Adipocyte (in vitro differentiated cells): ENCODE measurements around the gene SUSD6.
A peak's percentile ranks its signal among the peaks of the same experiment; 100 is the strongest.

ENCODE experiments used
- DNase-seq: peaks from one replicate; pipeline ENCODE4 v3.0.0-alpha.2; 2015; ENCODE audit warnings: low read depth
- H3K27me3 ChIP-seq: replicated peaks from 2 replicates; pipeline ENCODE4 v1.7.0; 2013; ENCODE audit warnings: mild to moderate bottlenecking, low read length, moderate library complexity; ENCODE audit not compliant: control insufficient read depth, insufficient read depth
- H3K36me3 ChIP-seq: 2 replicates; pipeline ENCODE4 v1.7.0; 2013; ENCODE audit warnings: low read length, mild to moderate bottlenecking, moderate library complexity; ENCODE audit not compliant: control insufficient read depth, insufficient read depth, severe bottlenecking
- H3K4me1 ChIP-seq: 2 replicates; pipeline ENCODE4 v1.7.0; 2013; ENCODE audit warnings: mild to moderate bottlenecking, low read length, moderate library complexity; ENCODE audit not compliant: control insufficient read depth, insufficient read depth
- H3K4me3 ChIP-seq: 2 replicates; pipeline ENCODE4 v1.7.0; 2013; ENCODE audit warnings: mild to moderate bottlenecking, low read length, moderate library complexity
- H3K9ac ChIP-seq: 2 replicates; pipeline ENCODE4 v1.7.0; 2013; ENCODE audit warnings: mild to moderate bottlenecking, low read length, moderate library complexity
- H3K9me3 ChIP-seq: 2 replicates; pipeline ENCODE4 v1.7.0; 2013; ENCODE audit warnings: mild to moderate bottlenecking, low read length, moderate library complexity; ENCODE audit not compliant: control insufficient read depth

The SUSD6 gene

DNA sequence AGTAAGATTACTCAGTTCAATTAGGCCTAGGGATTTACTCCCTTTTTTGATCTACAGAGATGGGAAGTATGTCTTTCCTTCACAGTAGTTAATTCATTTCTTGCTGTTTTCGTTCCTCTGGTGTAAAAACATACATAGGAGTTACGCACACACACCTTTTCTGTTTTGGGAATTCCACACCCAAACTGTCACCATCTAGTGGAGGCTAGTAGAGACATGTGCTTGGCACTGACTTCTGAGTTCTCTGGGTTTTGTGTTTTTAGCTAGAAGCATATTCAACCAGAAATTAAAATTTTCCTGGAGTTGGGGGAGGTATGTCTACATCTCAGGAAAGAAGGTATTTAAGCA, 1.4 kb downstream of the SUSD6 start:
- Histone ChIP-seq H3K9me3 (no peaks in the 10 kb centered on the region), H3K36me3 (no peaks in the 10 kb centered on the region), H3K4me1 (peaks cover 59% of the 10 kb centered on the region), H3K4me3 (peak overlapping the region; percentile 94), H3K9ac (peak overlapping the region; percentile 94), H3K27me3 (no peaks in the 10 kb centered on the region)
- peak; percentile 42 for DNase-seq

DNA sequence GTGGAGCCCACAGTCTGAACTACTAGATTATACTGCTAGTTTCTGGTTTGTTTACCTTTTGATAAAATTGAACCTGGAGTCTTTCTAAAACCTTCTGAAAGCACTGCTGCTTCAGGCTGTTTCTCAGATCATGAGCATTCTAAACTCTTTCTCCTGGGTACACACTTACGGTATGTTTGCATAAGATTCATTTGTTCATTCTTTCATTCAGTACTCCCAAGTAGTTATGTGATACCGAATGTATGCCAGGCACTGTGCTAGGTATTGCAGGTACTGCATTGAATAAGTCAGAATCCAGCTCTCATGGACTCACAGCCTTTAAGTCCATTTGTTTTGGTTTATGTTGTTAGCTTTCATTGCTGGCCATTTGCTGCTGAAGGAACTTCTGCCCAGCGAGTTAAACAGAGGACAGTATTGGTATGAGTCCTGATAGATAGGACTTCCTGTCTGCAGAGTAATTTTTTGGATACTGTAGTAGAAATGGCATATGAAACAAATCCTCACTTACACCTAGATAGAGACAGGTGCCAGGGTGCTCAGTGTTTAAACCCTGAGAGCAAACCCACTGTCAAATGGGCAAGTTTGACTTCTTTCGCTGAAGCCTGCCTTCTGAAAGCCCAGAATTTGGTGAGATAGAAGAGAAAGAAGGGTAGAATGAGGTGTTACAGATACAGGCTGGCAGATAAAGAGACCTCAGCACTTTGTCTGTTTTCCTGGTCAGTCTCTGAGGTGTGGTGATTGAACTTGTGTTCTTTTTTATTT, 2.1 kb downstream of the SUSD6 start:
- peak overlapping the region; percentile 94 for H3K4me3 ChIP-seq

DNA sequence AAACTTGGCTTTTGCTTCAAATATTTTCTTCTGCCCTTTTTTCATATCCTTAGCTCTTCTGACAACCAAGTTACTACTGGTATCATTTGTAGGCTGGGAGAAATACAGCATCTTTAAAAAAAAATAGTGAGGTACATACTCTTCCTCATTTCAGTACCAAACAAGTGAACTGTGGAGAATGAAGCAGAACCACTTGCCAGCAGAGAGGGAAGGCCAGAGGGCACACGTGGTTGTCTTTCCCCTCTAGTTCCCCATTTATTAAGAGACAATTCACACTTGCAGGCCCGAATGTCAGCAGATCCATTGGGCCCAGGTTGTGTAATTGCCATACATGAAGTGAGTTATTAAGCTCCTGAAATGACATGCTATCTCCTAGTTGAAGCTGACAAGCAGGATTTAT, 3.2 kb downstream of the SUSD6 start:
- Histone ChIP-seq H3K4me3 (no peak overlapping the region), H3K9me3 (no peaks in the 10 kb centered on the region), H3K36me3 (no peaks in the 10 kb centered on the region), H3K27me3 (no peaks in the 10 kb centered on the region), H3K4me1 (peaks cover 76% of the 10 kb centered on the region), H3K9ac (no peak overlapping the region)
- DNase-seq, result no peak

More for the DNA sequence above, 2.1 kb downstream of the SUSD6 start:
- Histone ChIP-seq H3K36me3 (no peaks in the 10 kb centered on the region), H3K9me3 (no peaks in the 10 kb centered on the region), H3K27me3 (no peaks in the 10 kb centered on the region), H3K9ac (peak overlapping the region; percentile 94), H3K4me1 (peaks cover 65% of the 10 kb centered on the region)
- DNase-seq, result no peak

DNA sequence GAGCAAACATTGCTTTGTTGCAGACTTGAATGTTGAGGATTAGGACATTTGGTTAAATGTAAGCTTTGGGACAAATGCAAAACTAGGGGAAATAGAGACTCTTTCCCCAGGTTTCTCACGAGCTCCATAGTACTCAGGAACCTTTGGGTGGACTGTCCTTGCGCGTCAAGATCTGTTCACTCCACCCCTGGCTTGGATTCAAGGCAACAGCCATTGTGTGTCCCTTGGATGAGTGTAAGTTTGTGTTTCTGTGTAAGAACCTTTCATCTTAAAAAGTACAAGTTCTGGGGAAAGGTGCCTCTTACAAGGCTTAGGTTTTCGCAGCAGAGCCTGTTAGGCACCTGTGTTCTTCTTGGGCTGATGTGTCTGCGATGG, 3.7 kb downstream of the SUSD6 start:
- Histone ChIP-seq H3K9me3 (no peaks in the 10 kb centered on the region), H3K27me3 (no peaks in the 10 kb centered on the region), H3K9ac (peak overlapping the region; percentile 27), H3K4me1 (peaks cover 76% of the 10 kb centered on the region), H3K36me3 (no peaks in the 10 kb centered on the region), H3K4me3 (peak overlapping the region; percentile 62)
- DNase-seq, result no peak

DNA sequence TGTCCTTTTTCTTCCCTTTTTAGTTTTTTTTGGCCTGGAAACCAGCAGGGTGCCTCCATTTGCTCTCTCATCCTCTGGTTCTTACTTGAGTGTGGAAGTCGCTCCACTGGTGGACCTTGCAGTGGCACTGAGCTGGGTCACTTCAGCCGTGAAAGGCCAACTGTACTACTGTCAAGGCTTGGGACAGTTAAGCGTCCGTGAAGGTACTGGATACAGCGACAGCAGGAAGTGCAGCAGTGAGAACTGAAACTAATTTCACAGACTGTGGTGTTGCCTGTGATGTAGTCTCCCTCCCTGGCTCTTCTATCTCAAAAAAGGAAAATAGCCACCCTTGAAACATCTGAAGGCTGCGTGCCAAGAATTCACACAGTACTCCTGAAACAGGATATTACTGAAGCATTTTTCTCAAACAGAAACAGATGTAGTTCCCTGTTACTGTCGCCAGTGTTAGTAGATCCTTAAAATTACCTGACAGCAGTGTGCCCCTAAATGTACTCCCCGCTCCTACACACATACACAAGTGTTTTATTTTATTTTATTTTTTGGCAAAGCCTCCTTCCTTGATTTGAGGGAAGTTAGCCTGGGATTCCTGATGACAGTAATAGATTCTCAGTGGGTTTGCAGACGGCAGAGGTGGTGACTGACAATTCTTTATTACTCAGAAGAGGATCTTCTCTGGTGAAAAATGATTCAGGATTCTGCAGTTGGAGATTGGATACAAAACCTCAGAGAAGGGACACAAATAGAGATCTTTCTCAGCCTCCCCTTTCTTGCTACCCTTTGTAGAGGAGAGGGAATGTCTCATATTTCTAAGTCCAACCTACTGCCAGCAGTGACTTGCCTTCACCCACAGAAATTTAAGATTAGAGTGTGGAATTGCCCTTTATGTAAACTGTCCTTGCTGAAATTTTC, 4.4 kb downstream of the SUSD6 start:
- DNase-seq, result peak; percentile 90

DNA sequence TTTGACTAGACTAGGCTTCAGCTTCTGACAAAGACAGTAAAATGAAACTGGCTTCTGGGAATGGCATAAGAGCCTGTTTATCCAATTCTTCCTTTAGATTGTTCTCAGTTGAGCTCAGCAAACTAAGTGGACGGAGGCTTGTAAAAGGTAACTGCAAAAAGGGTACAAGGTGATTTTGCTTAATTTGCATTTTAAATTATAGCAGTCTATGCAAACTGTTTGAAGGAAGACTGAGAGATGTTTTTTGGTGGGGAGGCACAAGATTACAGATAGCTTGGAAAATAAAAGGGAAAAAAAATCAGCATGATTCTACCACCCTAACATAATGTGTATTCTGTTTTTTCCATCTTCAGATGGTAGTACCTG, 5.0 kb downstream of the SUSD6 start:
- H3K9me3 ChIP-seq, result no peaks in the 10 kb centered on the region
- H3K4me1 ChIP-seq, result peaks cover 73% of the 10 kb centered on the region
- DNase-seq, result no peak
- peak overlapping the region; percentile 27 for H3K9ac ChIP-seq
- H3K27me3 ChIP-seq, result no peaks in the 10 kb centered on the region
- H3K36me3 ChIP-seq, result no peaks in the 10 kb centered on the region
- H3K4me3 ChIP-seq, result peak overlapping the region; percentile 62

More for the DNA sequence above, 4.4 kb downstream of the SUSD6 start:
- no peaks in the 10 kb centered on the region for H3K9me3 ChIP-seq
- no peaks in the 10 kb centered on the region for H3K36me3 ChIP-seq
- peak overlapping the region; percentile 62 for H3K4me3 ChIP-seq
- H3K27me3 ChIP-seq, result no peaks in the 10 kb centered on the region
- H3K9ac ChIP-seq, result peak overlapping the region; percentile 27
- peaks cover 72% of the 10 kb centered on the region for H3K4me1 ChIP-seq

DNA sequence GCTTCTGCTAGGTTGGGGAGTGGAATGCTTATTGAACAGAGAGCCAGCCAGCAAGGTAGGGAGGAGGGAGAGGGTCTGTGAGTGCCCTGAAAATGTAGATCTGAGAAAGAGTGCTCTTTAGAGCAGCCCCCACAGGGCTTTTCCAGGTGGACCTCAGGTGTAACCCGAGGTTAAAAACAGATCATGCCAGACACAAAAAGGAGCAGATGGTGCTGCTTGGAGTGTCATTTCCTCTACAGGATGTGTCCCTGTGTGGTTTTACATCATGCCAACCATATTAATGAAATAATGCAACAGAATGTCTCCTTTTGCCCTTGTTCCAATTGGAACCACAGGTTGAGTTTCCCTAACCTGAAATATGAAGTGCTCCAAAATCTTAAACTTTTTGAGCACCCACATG, 6.4 kb downstream of the SUSD6 start:
- H3K27me3 ChIP-seq, result no peaks in the 10 kb centered on the region
- DNase-seq, result no peak
- no peaks in the 10 kb centered on the region for H3K36me3 ChIP-seq
- H3K9ac ChIP-seq, result no peak overlapping the region
- peaks cover 70% of the 10 kb centered on the region for H3K4me1 ChIP-seq
- no peak overlapping the region for H3K4me3 ChIP-seq
- H3K9me3 ChIP-seq, result no peaks in the 10 kb centered on the region

DNA sequence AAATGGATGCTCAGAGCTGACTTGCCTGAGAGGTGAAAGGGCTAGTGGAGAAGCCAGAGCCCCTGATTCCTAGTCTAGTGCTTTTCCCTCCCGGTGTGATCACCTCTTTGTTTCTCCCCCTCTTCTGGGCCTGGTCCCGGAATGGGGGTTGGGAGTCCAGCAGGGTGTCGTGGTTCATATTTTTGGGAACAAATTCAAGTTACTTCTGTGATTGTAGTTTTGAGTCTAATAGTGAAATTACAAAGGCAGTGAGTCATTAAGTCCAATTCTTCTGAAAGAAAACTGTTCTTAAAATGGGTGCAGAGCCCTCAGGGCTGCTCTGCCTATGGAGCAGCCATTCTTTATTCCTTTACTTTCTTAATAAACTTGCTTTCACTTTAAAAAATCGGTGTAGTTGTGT, 7.6 kb downstream of the SUSD6 start:
- Histone ChIP-seq H3K9ac (no peak overlapping the region), H3K27me3 (no peaks in the 10 kb centered on the region), H3K9me3 (no peaks in the 10 kb centered on the region), H3K4me3 (no peak overlapping the region), H3K36me3 (no peaks in the 10 kb centered on the region), H3K4me1 (peaks cover 59% of the 10 kb centered on the region)
- DNase-seq, result peak; percentile 47

DNA sequence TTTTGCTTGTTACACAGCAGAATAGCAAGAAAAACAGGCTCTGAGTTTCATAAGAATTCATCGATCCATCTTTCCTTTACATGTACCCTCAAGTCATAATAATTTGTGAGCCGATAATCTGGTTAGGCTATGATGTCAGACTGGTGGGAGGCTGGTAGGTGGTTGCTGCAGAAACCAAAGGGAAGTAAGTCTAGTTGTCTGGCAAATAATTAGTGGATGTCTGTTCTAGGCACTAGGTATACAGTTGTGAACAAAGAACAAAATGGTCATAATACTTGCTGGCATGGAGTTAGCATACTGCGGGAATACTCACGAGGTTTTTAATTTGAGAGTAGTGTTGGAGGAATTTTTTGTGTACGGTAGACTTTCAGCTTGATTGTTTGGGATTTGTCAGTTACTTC, 8.8 kb downstream of the SUSD6 start:
- Histone ChIP-seq H3K4me1 (peaks cover 49% of the 10 kb centered on the region), H3K27me3 (no peaks in the 10 kb centered on the region), H3K9me3 (no peaks in the 10 kb centered on the region), H3K36me3 (no peaks in the 10 kb centered on the region), H3K9ac (no peak overlapping the region), H3K4me3 (no peak overlapping the region)
- DNase-seq, result no peak

DNA sequence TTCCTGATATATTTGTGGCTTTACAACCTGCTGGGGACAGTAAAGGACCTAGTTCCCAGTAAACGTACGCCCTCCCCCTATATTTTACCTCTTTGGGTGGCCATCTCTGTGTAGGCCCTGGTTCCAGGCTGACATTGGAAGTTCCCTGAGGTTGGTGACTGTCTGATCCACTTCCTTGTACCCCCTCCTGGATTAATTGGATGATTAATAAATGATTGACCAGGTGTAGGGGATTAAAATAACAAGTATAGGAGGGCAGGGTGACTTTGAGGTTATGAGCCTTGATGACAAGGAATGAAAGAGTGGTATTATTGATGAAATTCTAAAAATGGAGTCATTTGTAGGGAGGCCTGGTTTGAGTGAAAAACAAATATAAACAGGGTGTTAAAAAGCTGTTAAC, 9.6 kb downstream of the SUSD6 start:
- Histone ChIP-seq H3K4me3 (no peak overlapping the region), H3K36me3 (no peaks in the 10 kb centered on the region), H3K27me3 (no peaks in the 10 kb centered on the region), H3K4me1 (peaks cover 41% of the 10 kb centered on the region), H3K9ac (no peak overlapping the region), H3K9me3 (no peaks in the 10 kb centered on the region)
- DNase-seq, result no peak

DNA sequence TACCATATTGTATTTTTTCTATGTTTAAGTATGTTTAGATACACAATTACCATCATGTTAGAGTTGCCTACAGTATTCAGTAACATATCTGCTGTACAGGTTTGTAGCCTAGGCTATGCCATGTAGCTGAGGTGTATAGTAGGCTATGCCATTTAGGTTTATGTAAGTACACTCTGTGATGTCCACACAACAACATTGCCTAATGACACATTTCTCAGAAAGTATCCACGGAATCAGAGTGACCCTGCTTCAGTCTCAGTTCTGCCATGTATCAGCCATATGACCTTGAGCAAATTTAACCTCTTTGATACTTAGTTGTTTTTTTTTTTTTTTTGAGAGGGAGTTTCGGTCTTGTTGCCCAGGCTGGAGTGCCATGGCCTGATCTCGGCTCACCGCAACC, 12.7 kb downstream of the SUSD6 start:
- no peak for DNase-seq
- Histone ChIP-seq H3K4me3 (no peak overlapping the region), H3K9me3 (no peaks in the 10 kb centered on the region), H3K4me1 (peaks cover 11% of the 10 kb centered on the region), H3K9ac (no peak overlapping the region), H3K27me3 (no peaks in the 10 kb centered on the region), H3K36me3 (no peaks in the 10 kb centered on the region)
